NAMALWA (cell line): ENCODE measurements around the gene RAB22A.

Source experiments
- DNase-seq: peaks from one replicate; pipeline ENCODE4 v3.0.0-alpha.2; 2015; ENCODE audit warnings: low spot score

RAB22A gene

GRCh38 chr20:58309591-58310290, at the start of gene RAB22A:
TSS of gene RAB22A (plus strand) at chr20:58309715. CDS start at chr20:58309977, 262 bp downstream.
- peak; percentile 74 for DNase-seq

DNA sequence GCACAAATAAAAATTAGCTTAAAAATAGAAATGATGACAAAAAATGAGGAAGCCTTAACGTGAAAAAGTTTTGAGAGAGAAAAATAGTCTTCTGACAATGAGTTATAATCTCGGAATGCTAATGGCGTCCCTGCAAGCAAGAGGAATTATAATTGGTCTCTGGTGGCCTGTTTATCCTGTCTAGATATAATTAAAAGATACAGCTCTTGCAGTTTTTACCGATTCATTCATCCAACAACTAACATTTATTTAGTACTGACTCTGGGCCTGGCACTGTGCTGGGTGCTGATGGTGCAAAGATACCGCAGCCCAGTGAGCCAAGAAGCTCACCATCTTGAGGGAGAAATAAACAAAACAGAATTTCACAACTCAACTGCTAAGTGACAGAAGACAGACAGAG, 49.5 kb upstream of the RAB22A start:
- DNase-seq, result no peak

DNA sequence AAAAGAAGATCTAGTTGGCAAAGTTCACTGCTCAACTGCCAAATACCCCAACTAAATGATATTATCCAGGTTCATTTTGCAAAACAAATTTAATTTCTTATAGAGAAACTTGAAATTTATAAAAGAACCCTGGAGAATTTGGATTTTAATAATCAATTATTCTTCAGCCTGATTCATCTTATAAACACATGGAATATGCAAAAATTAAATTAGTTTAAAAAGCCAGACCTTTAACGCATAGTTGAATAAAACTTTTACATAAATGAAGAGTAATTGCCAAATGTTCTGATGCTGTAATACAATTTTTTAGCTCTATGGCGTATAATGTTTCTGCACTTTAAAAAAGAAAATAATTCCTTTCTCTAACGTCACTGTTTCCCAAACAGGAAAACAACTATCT, 47.9 kb upstream of the RAB22A start:
- no peak for DNase-seq

GRCh38 chr20:58264271-58264670, 45.2 kb upstream of the RAB22A start:
- DNase-seq, result no peak

- no peak for DNase-seq
These were observed 41.9 kb upstream of the RAB22A start for GRCh38 chr20:58267389-58268215.

DNA sequence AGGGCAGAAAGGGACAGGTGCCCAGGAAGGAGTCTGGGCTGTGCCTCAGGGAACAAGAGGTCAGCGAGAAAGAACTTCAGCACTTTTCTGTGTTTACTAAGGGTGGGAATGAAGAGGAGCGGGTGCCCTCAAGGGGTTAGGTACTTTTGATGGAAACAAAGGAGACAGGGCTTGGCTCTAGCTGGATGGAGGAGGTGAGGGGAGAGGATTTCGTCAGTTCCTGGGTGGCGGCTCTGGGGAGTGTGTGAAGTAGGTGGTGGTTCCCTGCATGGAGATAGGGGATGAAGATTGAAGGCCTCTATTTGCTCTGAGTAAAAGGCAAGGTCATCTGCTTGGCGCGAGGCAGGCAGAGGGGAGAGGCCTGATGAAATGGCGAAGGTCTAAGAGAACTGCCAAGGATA, 41.1 kb upstream of the RAB22A start:
- no peak for DNase-seq

DNA sequence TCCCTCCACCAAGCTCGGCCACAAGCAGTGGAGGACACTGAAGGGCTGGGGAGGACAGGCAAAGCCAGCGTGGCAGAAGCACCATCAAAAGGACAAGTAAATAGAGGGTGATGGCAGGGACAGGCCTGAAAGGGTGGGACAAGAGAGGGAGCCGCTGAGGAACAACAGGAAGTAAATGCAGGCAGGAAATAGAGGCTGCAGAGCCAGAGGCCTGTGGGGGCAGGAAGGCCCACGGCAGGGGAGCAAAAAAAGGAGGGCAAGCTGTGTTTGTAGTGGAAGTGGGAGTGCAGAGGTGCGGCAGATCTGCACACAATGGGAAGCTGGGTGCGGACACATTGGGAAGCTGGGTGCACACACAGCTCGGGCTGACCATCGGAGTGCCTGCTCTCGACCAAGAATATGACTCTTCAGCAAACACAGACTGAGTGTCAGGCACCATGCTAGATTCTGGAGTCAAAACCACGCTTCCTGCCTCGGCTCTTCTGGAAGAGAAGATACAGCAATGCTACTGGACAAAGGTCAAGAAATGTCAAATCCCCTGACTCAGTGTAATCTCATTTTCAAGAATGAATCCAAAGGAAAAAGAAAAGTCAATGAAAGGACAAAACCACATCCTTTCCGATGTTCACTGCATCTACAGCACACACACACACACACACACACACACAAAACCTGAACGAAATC, 40.4 kb upstream of the RAB22A start:
- DNase-seq, result no peak

DNA sequence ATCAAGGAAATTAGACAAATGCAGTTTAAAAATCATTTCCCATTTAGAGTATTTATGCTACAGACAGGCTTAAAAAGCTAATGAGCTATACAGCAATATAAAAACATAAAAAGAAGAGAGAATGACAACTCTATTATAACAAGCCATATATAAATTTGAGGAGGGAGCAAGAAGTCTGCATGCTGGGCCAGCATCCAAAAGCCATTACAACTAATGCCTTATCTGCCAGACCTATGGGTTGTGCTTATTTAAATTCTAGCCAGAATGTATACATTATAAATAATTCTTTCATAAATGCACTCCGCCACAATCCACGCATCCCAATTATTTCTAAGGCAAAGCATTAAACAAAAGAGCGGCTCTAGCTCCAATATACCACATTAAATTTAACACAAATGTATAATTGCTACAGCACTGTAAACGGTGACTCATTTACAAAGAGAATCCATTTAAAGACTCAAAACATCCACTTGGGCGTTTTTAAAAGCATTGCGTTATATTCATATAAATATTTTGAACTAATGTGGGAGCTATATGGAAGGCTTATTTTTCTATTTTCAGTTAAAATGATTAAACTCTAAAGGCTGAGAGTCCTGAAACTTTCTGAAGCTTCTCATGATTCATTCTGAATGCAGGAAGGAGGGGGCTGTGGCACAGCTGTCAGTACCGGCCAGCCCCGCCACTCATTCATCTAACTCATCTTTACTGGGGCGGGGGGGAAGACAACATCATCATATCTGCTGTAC, 37.7 kb upstream of the RAB22A start:
- DNase-seq, result no peak

GRCh38 chr20:58274384-58274783, 35.1 kb upstream of the RAB22A start:
- DNase-seq, result no peak

DNA sequence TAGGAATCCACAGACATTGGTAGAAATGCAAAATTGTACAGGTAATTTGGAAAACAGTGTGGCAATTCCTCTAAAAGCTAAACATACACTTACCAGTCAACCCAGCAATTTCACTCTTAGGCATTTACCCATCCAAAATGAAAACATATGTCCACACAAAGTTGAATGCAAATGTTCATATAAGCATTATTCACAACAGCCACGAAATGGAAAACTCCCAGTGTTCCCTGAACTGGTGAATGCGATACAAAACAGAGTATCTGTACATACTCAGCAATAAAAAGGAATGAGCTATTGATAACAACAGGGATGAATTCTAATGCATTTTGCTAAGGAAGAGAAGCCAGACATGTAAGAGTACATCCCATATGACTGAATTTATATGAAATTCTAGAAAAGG, 32.4 kb upstream of the RAB22A start:
- no peak for DNase-seq

DNA sequence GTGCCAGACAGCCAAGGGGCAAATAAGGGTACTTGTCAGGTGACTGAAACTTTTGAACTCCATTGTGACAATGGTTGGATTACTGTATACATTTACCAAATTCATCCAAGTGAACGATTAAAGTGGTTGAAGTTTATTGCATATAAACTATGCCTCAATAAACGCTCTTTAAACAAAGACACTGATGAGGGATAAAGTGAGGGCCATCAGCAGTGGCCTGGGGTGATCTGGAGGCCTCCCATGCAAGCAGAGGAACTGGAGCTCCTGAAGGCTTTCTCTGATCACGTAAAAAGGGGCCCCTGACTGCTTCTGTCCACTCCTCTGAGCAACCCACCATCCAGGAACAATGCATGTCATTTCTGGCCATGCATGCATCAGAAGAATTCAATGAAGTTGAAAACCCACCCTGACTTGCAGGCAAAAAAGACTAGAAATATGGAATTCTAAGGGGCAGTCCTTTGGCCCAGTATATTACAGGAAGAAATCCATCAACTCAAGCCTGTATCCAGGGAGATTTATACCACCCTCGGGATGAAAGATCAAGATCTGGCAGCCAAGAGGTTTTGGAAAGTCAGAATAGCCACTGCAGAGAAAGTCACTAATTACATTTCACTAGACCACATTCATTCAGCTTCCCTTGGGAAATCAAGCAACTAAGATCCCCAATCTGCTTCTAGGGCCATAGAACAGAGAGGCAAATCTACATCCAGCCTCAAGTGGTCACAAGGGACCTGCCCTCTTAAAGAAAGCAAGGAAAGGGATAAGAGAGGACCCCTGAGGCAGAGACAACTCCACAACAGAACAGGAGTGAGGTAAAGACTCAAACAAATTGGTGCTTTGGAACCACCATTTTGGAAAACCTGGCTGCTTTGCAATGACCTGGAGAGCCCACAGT, 31.7 kb upstream of the RAB22A start:
- no peak for DNase-seq

DNA sequence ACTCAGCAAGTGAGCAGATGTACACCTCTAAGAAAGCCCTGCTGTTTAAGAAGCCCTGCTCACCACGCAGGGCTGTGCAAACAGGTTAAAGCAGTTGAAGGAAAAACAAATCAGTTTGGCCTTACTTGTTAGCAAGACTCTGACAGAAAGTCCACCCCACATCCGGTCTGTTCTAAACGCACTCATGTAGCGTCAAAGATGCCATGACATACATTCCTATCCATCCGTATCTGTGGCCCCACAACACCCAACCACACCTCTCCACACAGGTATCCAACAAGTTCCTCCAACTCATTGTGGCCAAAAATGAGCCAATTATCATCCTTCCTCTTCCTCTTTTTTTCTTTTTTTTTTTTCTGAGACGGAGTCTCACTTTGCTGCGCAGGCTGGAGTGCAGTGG, 22.8 kb upstream of the RAB22A start:
- DNase-seq, result no peak

DNA sequence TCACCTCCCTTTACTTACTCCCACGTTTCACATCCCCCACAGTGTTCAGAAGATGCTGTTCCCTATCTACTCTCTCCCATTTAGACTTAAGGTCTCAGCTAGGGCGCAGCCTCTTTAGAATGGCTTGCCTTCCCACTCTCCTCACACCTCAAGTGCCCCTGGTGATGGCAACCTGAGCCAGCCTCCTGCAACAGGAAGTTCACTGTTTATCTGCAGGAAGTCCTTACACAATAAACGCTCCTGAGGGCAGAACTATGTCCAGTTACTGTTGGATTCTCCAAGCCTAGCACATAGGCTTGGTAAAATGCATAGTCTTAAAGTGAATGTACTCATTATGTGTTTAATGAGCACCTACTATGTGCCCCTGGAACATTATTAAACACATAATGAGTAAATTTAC, 21.9 kb upstream of the RAB22A start:
- no peak for DNase-seq

DNA sequence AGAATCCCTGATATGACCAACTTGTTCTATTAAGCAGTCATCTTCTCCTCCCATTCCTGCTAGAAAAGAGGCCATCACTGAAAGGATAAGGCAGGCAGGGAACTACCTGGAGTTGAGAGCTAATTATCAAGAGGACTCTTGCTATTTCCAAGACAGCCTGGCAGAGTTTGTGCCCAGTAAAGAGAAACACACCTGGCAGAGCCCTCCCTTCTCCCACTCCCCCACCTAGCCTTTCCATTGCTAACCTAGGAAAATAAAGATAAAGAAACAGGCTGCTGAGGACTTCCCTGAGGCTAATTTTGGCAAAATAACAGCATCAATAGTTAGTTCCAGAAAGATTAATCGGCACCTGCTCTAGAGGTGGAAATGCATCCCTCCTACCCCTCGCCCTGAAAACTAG, 20.4 kb upstream of the RAB22A start:
- no peak for DNase-seq

DNA sequence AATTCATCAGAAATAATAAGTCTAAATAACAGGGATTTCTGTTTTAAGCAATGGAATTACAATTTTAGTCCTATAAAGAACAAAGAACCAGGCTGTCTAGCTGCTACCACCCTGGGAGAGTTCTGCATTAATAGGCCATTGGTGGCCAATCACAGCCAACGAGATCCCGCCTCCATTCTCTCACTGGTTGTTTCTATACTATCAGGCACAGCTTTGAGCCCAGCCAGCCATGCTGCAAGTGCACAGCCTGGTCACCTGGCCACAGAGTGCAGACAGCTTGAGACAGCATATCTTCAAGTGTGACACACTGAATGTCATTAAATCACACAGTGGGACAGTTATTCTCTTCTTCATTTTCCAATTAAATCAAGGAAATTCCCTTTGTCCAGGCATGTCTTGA, 16.1 kb upstream of the RAB22A start:
- DNase-seq, result peak; percentile 56

DNA sequence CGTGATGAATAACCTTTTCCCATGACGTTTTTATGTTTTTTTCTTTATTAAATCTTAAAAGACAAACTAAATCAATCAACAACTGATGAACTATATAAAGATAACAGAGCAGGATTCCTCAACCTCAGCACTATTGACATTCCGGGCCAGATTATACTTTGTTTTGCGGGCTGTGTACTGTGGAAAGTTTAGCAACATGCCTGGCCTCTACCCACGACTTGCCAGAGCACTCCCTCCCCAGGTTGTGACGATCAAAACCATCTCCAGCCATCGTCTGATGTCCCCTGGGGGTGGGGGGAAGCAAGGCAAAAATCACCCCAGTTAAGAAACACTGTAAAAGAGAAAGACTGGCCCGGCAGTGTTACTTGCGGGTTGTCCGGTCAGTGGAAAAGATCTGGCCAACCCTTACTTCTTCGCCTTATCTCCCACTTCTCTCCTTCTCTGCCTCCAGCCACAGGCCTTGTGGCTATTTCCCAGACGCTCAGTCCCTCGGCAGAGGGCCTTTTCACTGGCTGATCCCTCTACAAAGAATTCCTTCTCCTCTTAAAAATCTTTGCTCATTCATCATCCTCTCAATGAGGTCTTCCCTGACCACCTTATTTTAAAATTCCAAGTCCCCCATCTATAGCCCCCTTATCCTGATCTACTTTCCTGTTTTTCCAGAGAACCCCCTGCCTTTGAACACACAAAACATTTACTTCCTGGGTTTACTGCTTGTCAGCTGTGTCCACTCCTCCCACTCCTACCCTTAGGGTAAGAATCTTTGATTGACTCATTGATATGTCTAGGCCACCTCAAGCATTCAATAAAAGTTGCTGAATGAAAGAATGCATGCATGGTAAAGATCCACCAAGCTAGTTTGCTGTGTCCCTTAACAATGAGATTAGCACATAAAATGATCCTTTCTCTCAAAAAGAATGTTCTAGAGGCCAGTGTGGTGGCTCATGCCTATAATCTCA, 14.7 kb upstream of the RAB22A start:
- no peak for DNase-seq

- no peak for DNase-seq
These were observed 13.3 kb upstream of the RAB22A start for GRCh38 chr20:58296051-58296837.

DNA sequence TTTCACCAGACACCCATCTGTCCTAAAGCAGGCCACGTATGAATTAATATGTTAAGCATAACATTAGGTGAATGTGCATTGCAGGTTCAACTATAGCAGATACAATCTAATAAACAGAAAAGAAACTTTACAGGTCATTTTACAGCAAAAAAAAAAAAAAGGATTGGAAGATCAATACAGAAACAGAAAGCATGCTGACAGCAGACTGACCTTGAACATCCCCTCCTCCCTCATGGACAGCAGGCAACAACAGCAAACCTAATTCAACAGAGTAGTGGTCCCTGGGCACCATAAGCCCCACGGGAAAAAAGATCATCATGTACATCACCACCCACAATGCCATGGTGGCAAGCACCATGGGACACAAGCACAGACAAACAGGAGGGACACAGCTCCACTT, 12.1 kb upstream of the RAB22A start:
- DNase-seq, result no peak

DNA sequence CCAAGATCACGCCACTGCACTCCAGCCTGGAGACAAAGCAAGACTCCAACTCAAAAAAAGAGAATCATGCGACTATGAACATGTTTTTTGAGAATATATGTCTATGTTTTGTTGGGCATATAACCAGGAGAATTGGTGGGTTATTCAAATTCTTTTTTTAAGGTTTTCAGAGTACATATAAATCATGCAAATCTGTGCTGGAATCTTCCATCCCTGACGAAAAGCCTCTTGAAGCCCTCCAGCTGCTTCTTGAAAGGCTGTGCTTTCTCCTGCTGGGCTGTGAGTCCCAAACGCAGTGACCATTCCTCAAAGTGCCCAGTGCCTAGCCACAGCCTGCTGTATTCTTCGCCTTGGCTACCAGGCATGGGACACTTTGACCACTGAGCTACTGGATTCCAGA, 9.2 kb upstream of the RAB22A start:
- DNase-seq, result no peak
